ENCODE data around the gene DLG5.

DLG5 gene

DNA sequence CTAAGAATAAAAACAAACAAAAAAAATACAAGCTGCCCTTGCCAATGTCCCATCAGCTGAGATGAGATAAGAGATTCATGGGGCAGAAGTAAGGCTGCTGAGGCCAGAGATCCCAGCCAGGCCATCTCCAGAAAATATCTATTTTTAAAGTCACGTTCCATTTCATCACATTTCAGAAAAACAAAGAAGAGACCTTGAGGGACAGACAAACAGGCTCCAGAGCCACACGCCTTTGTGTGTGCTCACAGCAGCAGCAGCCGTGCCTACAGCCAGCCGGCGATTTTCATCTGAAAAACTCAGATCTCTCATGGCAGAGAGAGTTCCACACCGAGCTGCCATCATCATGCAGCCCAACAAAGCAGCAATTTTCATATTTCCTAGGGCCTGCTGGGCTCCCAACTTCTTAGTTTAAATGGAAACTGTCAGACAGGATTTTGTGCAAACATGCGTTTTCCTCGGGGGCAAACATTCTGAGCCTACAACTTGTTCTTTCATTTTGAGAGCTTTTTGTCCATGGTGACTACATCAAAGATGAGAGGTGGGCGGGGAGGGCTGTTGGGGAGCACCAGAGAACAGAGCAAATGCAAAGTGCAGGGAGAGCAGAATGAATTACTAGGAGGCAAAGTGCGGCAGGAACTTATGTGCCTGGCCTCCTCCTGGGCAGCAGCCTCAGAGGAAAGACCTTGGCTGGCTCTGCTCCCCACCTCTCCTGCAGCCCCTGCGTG is 38.8 kb downstream of the DLG5 start:
- no peak for DNase-seq

GRCh38 chr10:77886795-77887355 is 39.7 kb downstream of the DLG5 start:
- DNase-seq = no peak

- DNase-seq = no peak
Measured at GRCh38 chr10:77884181-77884580, 42.4 kb downstream of the DLG5 start.

DNA sequence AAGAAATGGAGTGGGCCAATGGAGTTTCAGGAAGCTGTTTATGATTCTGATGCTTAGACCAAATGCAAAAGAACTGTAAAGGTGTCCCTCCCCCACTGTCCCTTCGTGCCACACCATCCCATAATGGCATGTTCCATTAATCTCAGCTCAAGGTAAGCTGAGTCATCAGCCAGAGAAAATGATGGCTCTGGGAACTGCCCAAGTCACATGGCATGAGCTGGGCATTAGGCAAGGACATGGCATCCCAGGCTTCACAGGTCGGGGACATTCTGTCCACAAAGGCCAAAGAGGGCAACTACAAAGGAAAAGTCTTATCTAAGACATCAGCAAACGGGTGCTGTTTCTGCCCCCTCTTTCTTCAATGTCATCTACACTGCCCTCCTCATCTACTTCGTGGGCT is 44.9 kb downstream of the DLG5 start:
- DNase-seq = no peak

DNA sequence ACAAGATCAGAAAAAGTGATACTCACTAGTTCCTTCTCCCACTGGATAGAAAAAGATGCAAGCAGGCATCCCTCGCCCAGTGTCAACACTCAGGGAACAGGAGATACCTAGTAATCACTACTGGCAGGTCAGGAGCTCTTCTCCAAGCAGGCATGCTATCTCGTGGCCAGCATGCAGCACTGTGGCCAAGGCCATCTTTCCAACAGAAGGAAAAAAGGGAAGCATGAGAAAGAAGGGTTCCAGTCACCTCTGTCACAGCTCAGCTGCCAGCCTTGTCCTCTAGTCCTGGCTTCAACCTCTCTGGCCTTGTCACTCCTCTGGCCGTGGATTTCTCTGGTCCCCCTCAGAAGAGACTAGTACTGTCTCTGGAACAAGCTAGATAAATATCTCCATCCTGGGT is 45.3 kb downstream of the DLG5 start:
- no peak for DNase-seq

- no peak for DNase-seq
Measured at GRCh38 chr10:77879710-77880109, 46.8 kb downstream of the DLG5 start.

GRCh38 chr10:77879065-77879464 is 47.5 kb downstream of the DLG5 start:
- DNase-seq = no peak

GRCh38 chr10:77877441-77878344 is 48.9 kb downstream of the DLG5 start:
- peak; percentile 60 for DNase-seq

- no peak for DNase-seq
Measured at GRCh38 chr10:77875730-77876129, 50.8 kb downstream of the DLG5 start.

DNA sequence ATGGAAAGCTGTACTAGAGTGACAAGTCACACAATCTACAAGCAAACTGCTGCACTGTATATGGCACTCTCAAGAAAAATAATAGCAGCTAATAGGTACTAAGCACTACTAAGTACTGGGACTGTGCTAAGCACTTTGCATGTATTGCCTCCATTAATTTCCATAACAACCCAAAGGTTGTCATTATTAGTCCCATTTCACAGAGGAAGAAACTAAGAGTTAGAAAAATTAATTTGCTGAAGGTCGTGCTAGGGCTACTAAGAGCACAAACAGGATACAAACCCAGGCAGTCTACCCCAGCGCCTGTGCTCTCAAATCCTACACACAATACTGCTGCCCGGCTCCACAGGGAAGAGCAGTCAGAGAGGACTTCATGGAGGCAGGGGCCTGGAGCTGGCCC is 51.7 kb downstream of the DLG5 start:
- DNase-seq = no peak

GRCh38 chr10:77873536-77874380 is 52.8 kb downstream of the DLG5 start:
- peak; percentile 59 for DNase-seq

GRCh38 chr10:77872947-77873535 is 53.5 kb downstream of the DLG5 start:
- DNase-seq = no peak

GRCh38 chr10:77872151-77872946 is 54.2 kb downstream of the DLG5 start:
- DNase-seq = no peak

- DNase-seq = no peak
Measured at GRCh38 chr10:77869626-77870420, 56.7 kb downstream of the DLG5 start.

DNA sequence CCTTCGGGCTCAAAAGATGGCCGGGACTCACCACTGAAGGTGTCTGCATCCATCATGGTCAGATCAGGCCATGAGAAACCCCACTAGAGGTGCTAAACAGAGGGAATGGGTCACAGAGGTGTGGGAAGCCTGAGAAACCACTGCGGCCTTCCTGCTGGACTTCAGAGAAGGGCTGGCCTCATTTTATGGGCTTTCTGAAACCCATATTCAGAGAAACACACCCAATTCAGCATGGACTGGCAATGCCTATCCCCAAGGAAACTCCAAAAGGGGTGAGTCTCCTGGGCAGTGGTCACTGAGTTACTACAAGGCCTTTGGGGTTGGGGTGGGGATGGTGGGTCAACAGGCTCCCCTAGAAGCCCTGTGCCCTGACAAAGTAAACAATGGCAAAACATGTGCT is 58.0 kb downstream of the DLG5 start:
- DNase-seq = no peak

DNA sequence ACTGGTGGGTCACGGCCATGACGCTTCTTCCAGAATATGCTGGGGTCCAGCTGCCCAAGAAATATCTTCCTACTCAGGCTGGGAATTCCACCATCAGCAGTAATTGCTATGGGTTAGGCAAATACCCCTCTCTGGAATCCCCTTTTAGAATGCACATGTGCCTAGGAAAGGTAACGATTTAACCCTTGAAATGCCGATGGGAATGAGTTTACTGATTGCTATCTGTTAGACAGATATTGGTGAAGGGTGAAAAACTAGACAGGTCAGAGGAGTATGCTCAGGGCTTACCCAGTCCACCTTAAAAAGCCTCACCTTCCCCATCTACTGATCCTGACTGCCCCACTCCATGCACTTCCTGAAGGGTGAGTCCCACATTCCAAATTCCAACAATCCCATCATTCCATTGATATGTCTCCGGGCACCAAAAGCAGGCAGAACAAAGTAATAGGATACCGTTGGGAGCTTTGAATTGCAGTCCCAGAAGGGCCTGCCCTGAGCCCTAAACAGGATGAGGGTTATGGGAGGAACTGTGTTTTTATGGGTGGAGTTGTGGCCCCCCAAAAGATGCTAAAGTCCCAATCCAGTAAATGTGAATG is 59.3 kb downstream of the DLG5 start:
- DNase-seq = no peak

DNA sequence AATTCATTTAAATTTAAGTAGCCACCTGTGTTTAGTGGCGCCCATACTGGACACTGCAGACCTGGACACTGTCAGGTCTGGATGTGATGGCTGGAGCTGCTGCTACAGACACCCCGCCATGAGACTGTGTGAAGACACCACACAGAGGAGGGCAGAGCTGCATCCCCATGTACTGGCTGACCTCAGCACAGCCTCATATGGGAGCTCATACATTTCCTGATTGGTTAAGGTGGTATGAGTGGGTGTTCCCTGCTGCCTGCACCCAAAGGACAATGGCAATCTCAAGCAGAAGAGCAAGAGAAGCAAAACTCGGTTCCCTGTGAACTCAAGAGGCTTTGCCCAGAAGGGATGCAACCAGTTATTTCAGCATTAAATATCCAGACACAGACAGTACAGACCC is 60.0 kb downstream of the DLG5 start:
- DNase-seq = no peak

DNA sequence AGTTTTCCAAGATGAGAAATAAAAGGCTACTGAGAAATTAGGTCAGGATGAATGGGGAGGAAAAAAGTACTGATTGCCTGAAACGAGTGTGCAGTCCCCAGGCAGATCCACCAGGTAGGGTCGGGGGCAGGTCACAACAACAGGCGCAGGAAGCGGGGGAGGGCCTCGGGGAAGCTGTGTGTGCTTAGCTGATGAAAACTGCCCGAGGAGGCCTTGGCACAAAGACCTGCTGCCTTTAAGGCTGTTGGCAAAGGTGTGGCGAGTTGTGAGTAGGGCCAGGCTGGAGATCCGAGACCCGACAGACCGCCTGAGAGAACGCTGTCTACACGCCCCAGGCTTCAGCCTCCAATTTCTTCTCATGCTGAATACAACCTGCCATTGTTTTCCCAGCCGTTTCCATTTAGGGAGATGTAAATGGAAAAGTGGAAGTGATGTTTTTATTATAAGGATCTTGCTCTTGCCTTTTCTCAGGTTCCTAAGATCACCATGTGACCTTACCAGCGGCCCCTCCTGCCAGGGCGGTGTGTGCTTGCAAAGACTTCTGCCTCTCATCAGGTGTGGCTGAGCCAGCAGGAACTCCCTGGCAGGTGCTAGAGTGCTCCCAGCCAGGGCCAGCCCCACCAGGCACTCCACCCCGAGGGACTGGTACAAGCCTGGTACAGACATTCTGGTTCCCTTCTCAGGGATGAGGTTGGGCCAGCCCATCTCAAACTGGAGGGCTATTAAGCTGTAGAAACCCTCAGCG is 60.8 kb downstream of the DLG5 start:
- DNase-seq = no peak

DNA sequence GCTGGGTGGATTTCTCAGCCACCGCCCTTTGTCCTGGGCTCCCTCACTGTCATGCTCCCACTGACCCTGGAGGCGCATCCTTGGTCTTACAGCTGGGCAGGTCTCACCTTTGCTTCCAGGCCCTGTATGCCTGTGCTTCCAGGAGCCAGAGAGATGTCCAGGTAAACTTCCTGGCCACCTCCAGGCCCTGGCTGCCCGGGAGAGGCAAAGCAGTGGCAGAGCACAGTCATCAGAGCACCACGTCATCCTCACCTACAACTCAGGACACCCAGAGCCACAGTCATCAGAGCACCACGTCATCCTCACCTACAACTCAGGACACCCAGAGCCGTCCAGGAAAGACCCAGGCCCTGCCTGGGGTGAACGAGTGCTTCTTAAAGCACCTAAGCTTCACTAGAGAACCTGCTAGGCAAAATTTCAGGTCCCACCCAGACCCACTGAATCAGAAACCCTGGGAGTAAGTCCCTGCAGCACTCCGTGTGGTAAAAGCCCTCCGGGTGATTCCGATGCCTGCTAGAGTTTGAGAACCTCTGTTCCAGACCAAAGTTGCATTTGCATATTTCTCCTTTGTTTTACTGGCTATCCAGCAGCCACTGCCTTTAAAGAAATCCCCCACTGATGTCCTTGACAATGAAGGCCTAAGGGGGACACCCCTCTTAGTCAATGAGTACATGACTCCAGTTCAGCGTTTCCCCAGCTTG is 62.3 kb downstream of the DLG5 start:
- no peak for DNase-seq
